Myocyte (in vitro differentiated cells): Measurements from ENCODE around the gene HDDC2. TPM values are rescaled to one million over a fixed set of nuclear protein-coding genes. Genes with fewer than 3 reads are reported as not detected.

ENCODE experiments used
- DNase-seq: peaks from one replicate; pipeline ENCODE4 v3.0.0-alpha.2; 2012; ENCODE audit warnings: low read depth
- total RNA-seq: library from RNA; depleted of rRNA; stranded (reverse); fragments of >200 nt; gene quantifications from 2 replicates; pipeline ENCODE4 v1.2.3, GENCODE V29; 2014

The HDDC2 gene
- total RNA-seq, 1 donor from 2014 or later, result 66.5 TPM

DNA sequence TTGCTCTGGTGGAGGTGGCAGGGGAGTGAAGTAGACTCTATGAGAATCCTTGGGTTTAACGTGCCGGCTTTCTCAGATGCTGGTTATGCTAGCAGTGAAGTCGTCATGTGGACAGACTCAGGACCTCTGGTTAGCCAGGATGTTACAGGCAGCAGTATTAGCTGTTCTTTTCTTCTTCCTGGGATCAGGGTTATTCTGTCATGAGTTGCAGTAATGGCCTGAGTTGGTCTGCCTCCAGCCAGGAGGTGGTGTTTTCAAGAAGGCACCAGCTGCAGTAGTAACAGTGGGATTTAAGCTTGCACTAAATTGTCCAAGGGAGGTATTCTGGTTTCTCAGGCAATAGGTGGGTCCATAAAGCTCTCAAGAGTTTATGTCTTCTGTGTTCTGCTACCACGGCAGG, 56.7 kb downstream of the HDDC2 start:
- DNase-seq, result no peak

DNA sequence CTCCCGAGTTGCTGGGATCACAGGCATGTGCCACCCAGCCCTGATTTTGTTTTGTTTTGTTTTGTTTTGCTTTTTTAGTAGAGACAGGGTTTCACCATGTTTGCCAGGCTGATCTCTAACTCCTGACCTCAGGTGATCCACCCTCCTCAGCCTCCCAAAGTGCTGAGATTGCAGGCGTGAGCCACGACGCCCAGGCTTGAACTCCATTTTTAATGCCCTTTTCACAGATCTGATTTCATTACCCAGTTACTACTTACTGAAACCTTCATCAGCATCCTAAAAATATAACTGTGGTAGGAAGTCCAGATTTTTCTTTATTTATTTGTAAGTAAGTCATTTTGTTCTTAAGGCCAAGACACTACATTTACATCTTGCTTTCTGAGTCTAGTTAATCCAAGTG, 64.0 kb downstream of the HDDC2 start:
- DNase-seq, result no peak

DNA sequence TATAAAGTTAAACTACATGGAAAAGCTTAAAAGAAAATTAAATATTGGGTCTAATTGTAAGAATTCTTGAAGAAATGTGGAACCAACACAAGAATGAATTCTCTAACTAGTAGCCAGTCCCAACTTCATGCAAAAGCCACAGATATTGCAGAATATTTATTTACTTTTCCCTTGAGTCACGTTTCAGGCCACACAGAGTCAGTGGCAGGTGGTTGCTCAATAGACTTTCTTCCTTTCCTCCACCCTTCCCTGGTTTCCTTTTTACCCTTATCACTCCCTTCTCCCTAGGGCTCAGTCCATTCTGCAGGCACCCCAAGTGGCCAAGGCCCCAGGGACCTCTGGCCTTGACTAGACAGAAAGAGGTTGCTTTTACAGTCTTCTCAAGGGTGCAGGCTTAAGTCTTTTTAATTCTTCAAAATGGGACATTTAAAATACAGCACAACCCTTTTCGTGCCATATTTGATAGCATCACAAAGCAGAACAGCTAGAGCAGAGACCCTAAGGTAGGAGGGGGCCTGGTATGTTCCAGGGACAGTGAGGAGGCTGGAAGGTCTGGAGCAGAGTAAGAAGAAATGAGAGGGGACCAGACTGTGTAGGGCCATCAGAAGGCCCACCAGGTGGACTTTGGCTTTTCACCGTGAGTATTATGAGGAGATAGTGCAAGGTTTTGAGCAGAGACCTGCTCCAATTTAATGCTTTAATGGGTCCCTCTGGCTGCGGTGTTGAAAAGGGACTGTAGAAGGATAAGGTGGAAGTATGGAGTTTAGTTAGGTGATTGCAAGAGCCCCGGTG, 65.0 kb downstream of the HDDC2 start:
- no peak for DNase-seq

DNA sequence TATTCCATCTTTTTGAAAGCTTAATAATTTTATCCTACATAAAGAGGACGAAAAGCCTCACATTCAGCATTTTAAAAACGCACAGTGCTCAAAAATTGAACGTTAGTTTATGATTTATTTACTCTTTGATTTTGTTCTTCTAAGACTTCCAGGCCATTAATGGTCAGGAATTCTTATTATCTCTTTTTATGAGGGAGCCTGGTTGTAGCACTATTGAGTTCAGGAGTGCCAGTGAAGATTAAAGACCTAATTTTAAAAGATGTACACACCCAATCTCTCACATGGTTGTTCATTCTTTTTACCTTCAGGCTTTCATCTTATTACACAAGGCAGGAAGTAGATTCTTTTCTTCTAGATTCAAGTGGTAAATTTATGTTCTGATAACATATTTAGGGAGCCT, 68.6 kb downstream of the HDDC2 start:
- no peak for DNase-seq

DNA sequence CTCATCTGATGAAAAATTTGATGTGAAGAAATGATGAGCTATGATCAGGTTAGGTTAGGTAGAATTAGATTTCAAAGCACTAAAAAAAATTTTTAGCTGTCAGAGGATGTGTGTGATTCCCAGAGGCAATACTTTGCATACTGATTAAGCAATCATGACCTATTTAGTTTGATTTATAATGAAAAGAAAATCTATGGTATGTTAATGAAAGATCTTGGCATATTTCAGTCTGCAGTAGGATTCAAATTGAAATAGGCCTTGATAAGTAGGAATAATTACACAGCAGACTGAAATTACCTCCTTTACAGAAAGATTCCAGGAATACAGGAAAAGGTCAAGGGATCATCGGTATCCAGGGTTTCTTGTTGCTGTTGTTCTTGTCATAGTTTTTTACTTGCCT, 69.3 kb downstream of the HDDC2 start:
- DNase-seq, result no peak

DNA sequence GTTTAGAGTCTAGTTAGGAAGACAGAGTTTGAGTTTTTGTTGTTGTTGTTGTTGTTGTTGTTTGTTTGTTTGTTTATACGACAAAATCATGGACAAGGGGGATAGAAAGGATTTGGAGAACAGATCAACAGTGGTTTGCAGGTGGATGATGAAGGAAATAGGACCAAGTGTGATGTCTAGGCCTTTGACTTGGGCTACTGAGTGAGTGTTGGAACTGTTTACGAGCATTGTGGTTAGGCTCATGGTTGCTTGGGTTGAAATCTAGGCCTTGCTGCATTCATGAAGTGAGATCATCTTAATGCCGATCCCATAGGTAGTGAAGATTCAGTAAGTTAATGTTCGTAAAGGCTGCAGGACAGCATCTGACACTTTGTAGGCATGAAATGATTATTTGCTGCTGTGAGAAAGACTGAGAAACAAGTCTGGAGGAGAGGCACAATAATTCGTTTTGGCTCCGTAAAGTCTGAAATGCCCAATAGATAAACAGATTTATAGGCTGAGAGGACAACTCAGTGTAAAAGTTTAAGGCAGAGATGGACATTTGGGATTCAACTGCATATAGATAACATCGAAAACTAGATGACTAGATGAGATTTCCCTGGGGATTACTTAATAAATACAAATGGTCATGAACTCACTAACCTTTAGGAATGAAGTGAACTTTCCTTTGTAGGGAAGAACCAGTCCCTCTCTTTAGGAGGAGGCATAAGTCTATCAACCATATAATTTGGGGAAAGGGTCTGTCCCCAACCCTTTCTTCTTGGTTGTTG, 70.0 kb downstream of the HDDC2 start:
- DNase-seq, result no peak

DNA sequence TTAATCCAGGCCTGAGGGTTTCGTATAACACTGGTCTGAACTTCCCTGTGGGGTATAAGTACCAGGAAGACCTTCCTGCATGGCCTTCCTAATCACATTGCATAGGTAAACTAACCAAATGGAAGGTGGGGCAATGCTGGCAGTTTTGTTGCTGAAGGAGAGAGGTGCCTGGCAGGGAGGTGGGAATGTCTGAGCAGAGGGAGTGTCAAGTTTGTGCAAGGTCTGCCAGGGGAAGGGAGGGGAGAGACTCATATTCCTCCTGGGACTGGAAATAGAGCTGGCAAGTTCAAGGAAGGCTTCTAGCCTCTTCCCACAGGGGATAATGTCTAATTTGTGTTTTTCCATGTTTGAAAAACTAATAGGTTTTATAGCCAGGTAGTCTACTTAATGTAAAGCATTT, 70.6 kb downstream of the HDDC2 start:
- DNase-seq, result no peak

DNA sequence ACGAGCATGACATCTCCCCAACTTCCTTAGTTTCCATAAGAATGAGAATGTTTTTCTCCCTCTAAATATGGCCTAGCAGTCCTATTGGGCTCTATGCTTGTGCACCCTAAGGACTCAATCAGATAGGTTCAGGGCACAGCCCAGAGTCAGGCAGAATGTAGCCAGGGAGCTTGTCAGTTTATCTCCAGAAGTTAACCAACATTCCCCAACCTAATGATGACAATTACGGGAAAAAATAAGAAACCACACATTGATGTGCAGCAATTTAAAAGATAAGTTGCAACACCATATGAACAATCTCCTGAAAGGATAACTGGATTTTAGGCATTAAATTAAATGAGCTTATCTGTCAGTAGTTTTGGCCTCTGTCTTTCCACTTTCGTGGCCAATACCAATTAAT, 71.1 kb downstream of the HDDC2 start:
- no peak for DNase-seq

DNA sequence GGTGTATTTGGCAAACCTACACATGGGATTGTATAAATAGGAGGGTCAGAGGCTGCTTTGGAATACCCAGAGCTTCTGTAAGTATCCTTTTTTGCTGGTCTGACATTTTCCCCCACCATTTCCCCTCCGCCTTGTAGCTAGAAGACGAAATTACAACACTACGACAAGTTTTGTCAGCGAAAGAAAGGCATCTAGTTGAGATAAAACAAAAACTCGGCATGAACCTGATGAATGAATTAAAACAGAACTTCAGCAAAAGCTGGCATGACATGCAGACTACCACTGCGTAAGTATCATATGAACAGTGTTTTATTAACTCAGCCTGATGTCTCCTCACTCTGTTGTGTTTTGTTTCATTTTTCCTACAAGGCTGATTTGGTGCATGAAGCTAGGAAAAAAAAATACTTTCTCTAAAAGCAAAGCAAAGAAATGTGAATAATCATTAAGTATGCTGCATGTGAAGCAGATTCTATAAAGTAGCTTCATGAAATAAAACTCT, 72.7 kb downstream of the HDDC2 start:
- no peak for DNase-seq

DNA sequence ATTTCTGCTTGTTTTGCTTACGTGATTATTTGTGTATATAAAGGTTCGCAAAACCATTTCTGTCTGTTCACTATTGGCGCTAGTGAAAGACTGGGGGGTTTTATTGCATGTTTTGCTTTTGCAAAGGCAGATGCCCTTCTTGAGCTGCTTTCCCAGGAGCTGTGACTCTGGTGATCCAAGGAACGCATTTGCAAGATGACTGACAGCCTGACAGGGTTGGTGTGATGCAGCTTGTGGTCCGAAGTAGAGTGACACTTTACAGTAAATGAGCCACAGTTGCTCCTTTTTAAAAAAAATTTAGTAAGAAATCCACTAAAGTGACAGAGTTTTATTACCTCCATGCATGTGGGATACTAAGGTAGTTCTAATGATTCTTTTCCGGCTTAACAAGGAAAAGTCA, 74.5 kb downstream of the HDDC2 start:
- no peak for DNase-seq

Other genes starting within 250 kb of the HDDC2 start
- 55.3 and 97.1 TPM in 2 replicates for gene TPD52L1, start 148.2 kb downstream of the HDDC2 start, total RNA-seq